ENCODE results near the gene TAAR9.
A peak's percentile ranks its signal among the peaks of the same experiment; 100 is the strongest.

TAAR9 gene

DNA sequence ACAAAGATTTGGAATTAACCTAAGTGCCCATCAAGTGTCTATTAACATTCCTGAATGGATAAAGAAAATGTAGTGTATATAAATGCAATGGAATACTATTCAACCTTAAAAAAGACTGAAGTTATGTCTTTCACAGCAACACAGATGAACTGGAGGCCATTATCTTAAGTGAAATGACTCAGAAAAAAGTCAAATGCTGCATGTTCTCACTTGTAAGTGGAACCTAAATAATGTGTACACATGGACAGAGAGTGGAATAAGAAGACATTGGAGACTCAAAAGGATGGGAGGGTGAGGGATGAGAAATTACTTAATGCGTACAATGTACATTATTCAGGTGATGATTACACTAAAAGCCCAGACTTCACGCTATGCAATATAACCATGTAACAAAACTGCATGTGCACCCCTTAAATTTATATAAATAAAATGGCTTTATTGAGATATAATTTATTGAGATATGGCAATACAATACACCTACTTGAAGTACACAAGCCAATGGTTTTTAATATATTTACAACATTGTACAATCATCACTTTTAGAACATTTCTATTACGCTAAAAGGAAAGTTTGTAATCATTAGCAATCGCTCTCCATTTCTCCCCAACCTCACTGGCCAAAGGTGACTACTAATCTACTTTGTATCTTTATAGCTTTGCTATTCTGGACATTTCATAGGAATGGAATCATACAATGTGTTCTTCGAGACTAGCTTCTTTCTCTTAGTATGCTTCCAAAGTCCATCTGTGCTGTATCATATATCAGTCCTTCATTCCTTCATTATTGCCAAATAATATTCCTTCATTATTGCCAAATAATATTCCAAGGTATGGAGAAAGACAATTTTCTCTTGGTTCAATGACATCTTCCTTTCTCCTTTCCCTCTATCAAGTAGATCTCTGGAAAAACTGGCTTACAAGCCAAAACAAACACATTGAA, 30.9 kb upstream of the TAAR9 start:
- TF ChIP-seq, protein P1, sequence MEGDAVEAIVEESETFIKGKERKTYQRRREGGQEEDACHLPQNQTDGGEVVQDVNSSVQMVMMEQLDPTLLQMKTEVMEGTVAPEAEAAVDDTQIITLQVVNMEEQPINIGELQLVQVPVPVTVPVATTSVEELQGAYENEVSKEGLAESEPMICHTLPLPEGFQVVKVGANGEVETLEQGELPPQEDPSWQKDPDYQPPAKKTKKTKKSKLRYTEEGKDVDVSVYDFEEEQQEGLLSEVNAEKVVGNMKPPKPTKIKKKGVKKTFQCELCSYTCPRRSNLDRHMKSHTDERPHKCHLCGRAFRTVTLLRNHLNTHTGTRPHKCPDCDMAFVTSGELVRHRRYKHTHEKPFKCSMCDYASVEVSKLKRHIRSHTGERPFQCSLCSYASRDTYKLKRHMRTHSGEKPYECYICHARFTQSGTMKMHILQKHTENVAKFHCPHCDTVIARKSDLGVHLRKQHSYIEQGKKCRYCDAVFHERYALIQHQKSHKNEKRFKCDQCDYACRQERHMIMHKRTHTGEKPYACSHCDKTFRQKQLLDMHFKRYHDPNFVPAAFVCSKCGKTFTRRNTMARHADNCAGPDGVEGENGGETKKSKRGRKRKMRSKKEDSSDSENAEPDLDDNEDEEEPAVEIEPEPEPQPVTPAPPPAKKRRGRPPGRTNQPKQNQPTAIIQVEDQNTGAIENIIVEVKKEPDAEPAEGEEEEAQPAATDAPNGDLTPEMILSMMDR (IDR thresholded peaks at IDR 0.05; ENCODE audit: insufficient read depth, low read depth, low read length, missing control alignments): no peak
- DNase-seq (ENCODE audit: low read depth): peak; percentile 78
- H3K4me3 ChIP-seq (ENCODE audit: low read length): no peak overlapping the region

DNA sequence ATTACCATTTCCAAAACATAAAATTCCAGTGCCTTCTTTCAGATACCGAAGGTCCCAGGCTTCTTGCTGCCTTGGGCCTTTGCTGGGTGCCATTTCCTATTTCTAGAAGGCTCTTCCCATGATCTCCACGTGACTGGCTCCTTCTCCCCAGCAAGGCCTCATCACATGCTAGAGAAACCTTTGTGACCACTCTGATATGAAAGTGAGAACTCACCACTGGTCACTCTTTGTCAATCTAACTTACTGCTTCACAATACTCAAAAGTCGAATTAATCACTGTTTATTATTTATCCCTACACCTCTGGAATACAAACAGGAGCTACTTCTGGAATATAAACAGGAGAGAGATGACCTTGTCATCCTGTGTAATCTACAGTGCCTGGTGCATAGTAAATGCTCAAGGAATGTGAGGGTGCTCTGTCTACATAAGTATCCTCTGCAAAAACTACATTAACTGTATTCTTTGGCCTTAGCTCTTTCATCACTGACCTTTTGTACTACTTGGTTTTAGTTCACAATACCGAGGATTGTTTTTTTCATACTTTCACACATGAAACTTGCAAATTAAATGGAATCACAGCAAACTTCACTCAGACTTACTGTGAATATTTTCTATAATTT, 26.8 kb upstream of the TAAR9 start:
- peak overlapping the region; percentile 62 for H3K4me3 ChIP-seq (ENCODE audit: low read length)
- DNase-seq (ENCODE audit: low read depth): peak; percentile 5

DNA sequence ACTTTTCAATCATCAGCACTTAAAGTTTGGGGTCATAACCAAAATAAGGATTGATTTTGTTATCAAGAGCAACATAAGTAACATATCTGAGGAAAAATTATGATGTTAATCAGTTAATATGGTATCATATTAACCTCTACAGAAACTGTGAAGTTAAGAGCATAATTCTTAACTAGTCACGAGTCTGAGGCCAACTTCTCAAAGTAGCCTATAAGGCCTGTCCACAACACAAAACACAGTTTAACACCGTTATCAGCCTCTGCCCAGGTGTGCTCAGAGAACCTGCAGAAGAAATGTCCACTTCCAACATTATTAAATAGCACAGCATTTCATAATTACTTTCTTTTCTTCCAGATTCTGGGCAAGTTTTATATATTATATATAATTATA, 26.3 kb upstream of the TAAR9 start:
- H3K4me3 ChIP-seq (ENCODE audit: low read length): peak overlapping the region; percentile 62

More for the DNA sequence above, 26.8 kb upstream of the TAAR9 start:
- TF ChIP-seq, protein P1 (IDR thresholded peaks at IDR 0.05; ENCODE audit: insufficient read depth, low read depth, low read length, missing control alignments): no peak

DNA sequence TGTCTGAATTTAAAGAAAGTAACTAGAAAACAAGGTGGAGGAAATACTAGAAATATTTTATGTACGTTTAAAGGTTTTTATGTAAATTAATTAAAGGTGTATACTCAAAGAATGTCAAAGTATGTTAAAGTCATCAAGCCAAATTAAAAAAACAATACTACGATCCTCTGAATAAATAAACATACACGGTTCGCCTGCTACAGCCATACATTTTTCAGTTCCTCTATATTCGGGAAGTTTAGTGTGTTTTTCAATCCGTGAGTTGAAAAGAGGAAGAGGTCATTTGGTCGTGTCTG, 25.8 kb upstream of the TAAR9 start:
- DNase-seq (ENCODE audit: low read depth): no peak
- H3K4me3 ChIP-seq (ENCODE audit: low read length): peak overlapping the region; percentile 62
- TF ChIP-seq, protein P1 (IDR thresholded peaks at IDR 0.05; ENCODE audit: insufficient read depth, low read depth, low read length, missing control alignments): no peak

More for the DNA sequence above, 26.3 kb upstream of the TAAR9 start:
- DNase-seq (ENCODE audit: low read depth): no peak
- TF ChIP-seq, protein P1 (IDR thresholded peaks at IDR 0.05; ENCODE audit: insufficient read depth, low read depth, low read length, missing control alignments): no peak

DNA sequence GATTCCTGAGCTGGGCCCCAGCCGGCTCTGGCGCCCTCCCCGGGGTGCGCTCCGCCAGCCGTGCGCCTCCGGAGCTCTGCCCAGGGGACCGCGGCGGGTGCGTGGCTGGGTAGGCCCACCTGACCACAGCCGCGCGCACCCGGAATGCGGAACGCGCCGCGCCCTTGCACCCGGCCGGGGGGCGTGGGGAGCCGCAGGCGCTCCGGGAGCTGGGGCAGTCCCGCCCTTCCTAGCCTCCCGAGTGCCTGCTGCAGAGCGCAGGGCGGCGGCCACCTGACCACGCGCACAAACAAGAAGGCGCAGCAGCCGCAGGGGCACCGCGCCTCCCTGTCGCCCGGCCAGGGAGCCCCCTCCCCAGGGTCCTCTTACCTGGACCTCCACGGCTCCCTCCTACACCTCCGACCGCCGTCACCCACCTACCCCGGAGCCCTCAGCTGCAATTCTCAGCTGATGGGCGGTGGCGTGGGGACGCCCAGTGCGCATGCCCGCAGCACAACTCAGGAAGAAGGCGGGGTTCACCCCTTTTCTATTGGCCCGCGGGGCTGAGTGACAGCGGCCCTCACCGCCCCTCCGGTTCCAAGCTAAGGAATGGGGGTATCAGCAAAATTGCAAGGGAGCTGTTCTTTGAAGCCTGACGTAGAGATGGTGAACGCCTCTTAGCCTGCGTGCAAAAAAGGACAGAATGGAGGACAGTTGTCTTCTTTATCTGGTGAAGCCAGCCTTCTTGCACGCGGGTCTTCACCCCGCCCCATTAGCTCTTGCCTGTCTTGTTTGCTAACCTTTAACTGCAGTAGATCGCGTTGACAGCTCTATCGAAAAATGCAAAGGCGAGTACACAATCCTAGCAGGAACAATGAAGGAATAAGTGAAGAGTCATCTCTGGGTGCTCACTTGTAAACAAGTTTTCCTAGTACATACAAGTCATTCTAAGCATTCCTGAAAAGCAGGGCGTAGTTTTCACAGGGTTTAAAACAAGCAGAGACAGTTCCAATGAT, 25.1 kb upstream of the TAAR9 start, which contains the start of gene STX7:
TSS of gene STX7 (minus strand) at position 479 of the 995 bp plus-strand sequence. CDS start 9,586 bp downstream, outside the sequence.
- DNase-seq (ENCODE audit: low read depth): peak; percentile 95
- H3K4me3 ChIP-seq (ENCODE audit: low read length): peak within 1 kb of the TSS; percentile 62
- TF ChIP-seq, protein P1 (IDR thresholded peaks at IDR 0.05; ENCODE audit: insufficient read depth, low read depth, low read length, missing control alignments): no peak

DNA sequence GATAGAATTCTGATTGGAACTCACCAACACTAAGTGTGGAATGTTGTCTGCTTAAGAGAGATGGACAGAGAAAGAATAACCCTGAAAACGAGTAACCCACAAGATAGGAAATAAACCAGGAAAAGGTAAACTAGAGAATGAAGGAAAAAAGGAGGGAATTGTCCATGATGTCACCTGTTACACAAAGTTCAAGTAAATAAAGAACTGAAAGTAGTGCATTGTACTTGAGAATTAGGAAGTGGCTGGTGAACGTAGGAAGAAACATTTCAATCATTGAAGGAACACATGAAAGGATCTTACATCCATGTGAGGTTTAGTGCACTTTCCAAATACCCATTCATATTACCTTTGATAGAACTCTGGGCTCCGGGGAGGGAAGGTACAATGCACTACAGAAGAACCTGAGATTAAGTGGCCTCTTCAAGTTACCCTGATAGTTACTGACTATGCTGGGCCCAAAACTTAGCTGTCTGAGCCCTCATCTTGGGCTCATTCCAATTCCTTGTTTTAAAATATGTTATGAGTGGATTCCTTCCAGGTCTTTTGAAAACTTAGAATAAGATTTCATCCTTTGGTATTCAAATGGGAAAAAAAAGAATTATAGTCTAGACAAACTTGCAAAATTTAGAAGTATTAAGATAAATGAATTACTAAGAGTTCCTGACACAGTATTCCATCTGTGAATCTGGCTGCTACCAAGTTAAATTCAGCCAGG, 24.1 kb upstream of the TAAR9 start:
- TF ChIP-seq, protein P1 (IDR thresholded peaks at IDR 0.05; ENCODE audit: insufficient read depth, low read depth, low read length, missing control alignments): no peak
- H3K4me3 ChIP-seq (ENCODE audit: low read length): peak overlapping the region; percentile 62
- DNase-seq (ENCODE audit: low read depth): no peak
